Measurements from ENCODE around the gene KCNH2. TPM values are rescaled to one million over a fixed set of nuclear protein-coding genes. Genes with fewer than 3 reads are reported as not detected.

KCNH2 gene
- total and polyA plus RNA-seq, 2 donors (not counting 1 experiment from before 2014, with no cell fraction given) = 0.86 to 2.7 TPM

- peaks cover 0 to 3% (median 0%) of the 10 kb centered on the region in 3 donors for H3K9me3 ChIP-seq (ENCODE audit: control extremely low read depth in 1 of 3, control insufficient read depth in 2 of 3, insufficient read depth in 1 of 3, low read length in 2 of 3)
- peaks cover 22% of the 10 kb centered on the region for H3K27me3 Mint-ChIP-seq
- H3K4me3 Mint-ChIP-seq = no peak overlapping the region
- no peak overlapping the region for H3K27ac ChIP-seq (ENCODE audit: low read length in 2 of 2)
- H3K4me1 ChIP-seq (ENCODE audit: control insufficient read depth in 2 of 2, insufficient read depth in 2 of 2, low read length in 2 of 2) = peaks cover 0 to 1% of the 10 kb centered on the region in 2 donors
- intact Hi-C loops (cut with micrococcal nuclease) = no loop called here
- 93% methylated on average over 4 of the region's 6 CpGs for WGBS (ENCODE audit: insufficient coverage)
- DNase-seq (no peak), ATAC-seq (ENCODE audit: low read depth) (no peak)
- H3K4me1 Mint-ChIP-seq = no peaks in the 10 kb centered on the region
- H3K36me3 ChIP-seq (replicated peaks in 1 of 2; ENCODE audit: control extremely low read depth in 1 of 2, control insufficient read depth in 1 of 2, extremely low read depth in 1 of 2, insufficient read depth in 2 of 2, low read length in 1 of 2) = no peaks in the 10 kb centered on the region
- H3K27me3 ChIP-seq (replicated peaks in 1 of 4; ENCODE audit: control extremely low read depth in 1 of 4, control insufficient read depth in 3 of 4, insufficient read depth in 4 of 4, low read length in 3 of 4) = peaks cover 0 to 19% (median 0%) of the 10 kb centered on the region in 4 experiments
- ChIA-PET CTCF (no interaction called here), POLR2A (no interaction called here)
- no peaks in the 10 kb centered on the region for H3K9me3 Mint-ChIP-seq (ENCODE audit: insufficient read depth)
- H3K4me2 ChIP-seq (replicated peaks; ENCODE audit: low read depth, low read length, poor library complexity, severe bottlenecking) = no peak overlapping the region
- H3K9ac ChIP-seq (ENCODE audit: low read length) = no peak overlapping the region
- TF ChIP-seq EZH2 (IDR thresholded peaks at IDR 0.05; ENCODE audit: borderline replicate concordance, insufficient read depth, low read depth, low read length, poor library complexity, severe bottlenecking) (no peak), CTCF (IDR thresholded peaks at IDR 0.05) (no peak)
- H2AFZ ChIP-seq (ENCODE audit: insufficient read depth, low read depth, low read length, poor library complexity, severe bottlenecking) = no peak overlapping the region
- H4K20me1 ChIP-seq (ENCODE audit: control insufficient read depth, insufficient read depth, low read length, poor library complexity, severe bottlenecking) = no peaks in the 10 kb centered on the region
- H3K27ac Mint-ChIP-seq = no peak overlapping the region
- no peak overlapping the region for H3K4me3 ChIP-seq (ENCODE audit: control extremely low read depth in 1 of 5, extremely low read depth in 1 of 5, insufficient read depth in 1 of 5, low read depth in 2 of 5, low read length in 4 of 5)
- no peaks in the 10 kb centered on the region for H3K79me2 ChIP-seq (ENCODE audit: control insufficient read depth, insufficient read depth, low read length)
Observed at GRCh38 chr7:150914196-150914595, 63.9 kb downstream of the KCNH2 start.

DNA sequence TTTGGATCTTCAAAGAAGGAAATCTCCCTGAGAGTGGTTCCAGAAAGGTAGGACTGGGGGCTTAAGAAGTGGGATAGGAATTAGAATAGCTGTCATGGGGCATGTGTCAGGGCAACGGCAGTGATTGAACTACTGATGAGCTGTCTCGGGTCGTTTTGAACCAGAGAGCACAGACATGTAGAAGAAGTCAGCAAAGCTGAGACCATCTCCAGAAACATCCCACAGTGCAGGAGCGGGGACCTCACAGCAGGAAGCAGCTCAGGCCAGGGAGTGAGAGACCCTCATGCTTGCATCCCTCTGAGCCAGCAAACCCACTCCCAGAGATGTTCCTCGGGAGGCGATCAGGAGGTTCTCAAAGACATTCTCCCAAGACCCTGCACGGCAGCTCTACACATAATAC is 65.7 kb downstream of the KCNH2 start:
- Histone ChIP-seq H3K9me3 (ENCODE audit: control extremely low read depth in 1 of 3, control insufficient read depth in 2 of 3, insufficient read depth in 1 of 3, low read length in 2 of 3) (peaks cover 0 to 3% (median 0%) of the 10 kb centered on the region in 3 donors), H3K4me1 (ENCODE audit: control insufficient read depth in 2 of 2, insufficient read depth in 2 of 2, low read length in 2 of 2) (peaks cover 0 to 4% of the 10 kb centered on the region in 2 donors), H3K79me2 (ENCODE audit: control insufficient read depth, insufficient read depth, low read length) (no peaks in the 10 kb centered on the region), H4K20me1 (ENCODE audit: control insufficient read depth, insufficient read depth, low read length, poor library complexity, severe bottlenecking) (no peaks in the 10 kb centered on the region), H2AFZ (ENCODE audit: insufficient read depth, low read depth, low read length, poor library complexity, severe bottlenecking) (no peak overlapping the region), H3K4me2 (replicated peaks; ENCODE audit: low read depth, low read length, poor library complexity, severe bottlenecking) (no peak overlapping the region), H3K4me3 (ENCODE audit: control extremely low read depth in 1 of 5, extremely low read depth in 1 of 5, insufficient read depth in 1 of 5, low read depth in 2 of 5, low read length in 4 of 5) (no peak overlapping the region), H3K9ac (ENCODE audit: low read length) (no peak overlapping the region), H3K27ac (ENCODE audit: low read length in 2 of 2) (no peak overlapping the region), H3K36me3 (replicated peaks in 1 of 2; ENCODE audit: control extremely low read depth in 1 of 2, control insufficient read depth in 1 of 2, extremely low read depth in 1 of 2, insufficient read depth in 2 of 2, low read length in 1 of 2) (no peaks in the 10 kb centered on the region), H3K27me3 (replicated peaks in 1 of 4; ENCODE audit: control extremely low read depth in 1 of 4, control insufficient read depth in 3 of 4, insufficient read depth in 4 of 4, low read length in 3 of 4) (peaks cover 0 to 19% (median 0%) of the 10 kb centered on the region in 4 experiments)
- intact Hi-C loops (cut with micrococcal nuclease) = no loop called here
- ATAC-seq (ENCODE audit: low read depth) = no peak
- WGBS (ENCODE audit: insufficient coverage) = 93% methylated on average over 4 of the region's 7 CpGs
- TF ChIP-seq EZH2 (IDR thresholded peaks at IDR 0.05; ENCODE audit: borderline replicate concordance, insufficient read depth, low read depth, low read length, poor library complexity, severe bottlenecking) (no peak), CTCF (IDR thresholded peaks at IDR 0.05) (no peak)
- no peaks in the 10 kb centered on the region for H3K9me3 Mint-ChIP-seq (ENCODE audit: insufficient read depth)
- H3K4me3 Mint-ChIP-seq = no peak overlapping the region
- DNase-seq = no peak
- ChIA-PET CTCF (interaction anchor here (2.8 kb wide), 1 partner anchor 14 kb away, joined by 8 read pairs; no protein-coding TSS in a partner anchor), POLR2A (no interaction called here)
- peaks cover 19% of the 10 kb centered on the region for H3K27me3 Mint-ChIP-seq
- no peak overlapping the region for H3K27ac Mint-ChIP-seq
- no peaks in the 10 kb centered on the region for H3K4me1 Mint-ChIP-seq
